Muscle of leg (tissue), 11 donors: ENCODE results near the gene FBXO41. TPM values are rescaled to one million over a fixed set of nuclear protein-coding genes. Genes with fewer than 3 reads are reported as not detected.

Experiments used
- DNase-seq: peaks from one replicate; pipeline ENCODE4 v3.0.0; 2013
- H3K27ac ChIP-seq: one replicate; pipeline ENCODE4 v1.5.1; 2013; ENCODE audit warnings: mild to moderate bottlenecking, low read length, control low read depth
- H3K27me3 ChIP-seq: one replicate; pipeline ENCODE4 v1.6.1; 2013; ENCODE audit warnings: low read length; ENCODE audit not compliant: control insufficient read depth, insufficient read depth
- H3K36me3 ChIP-seq: one replicate; pipeline ENCODE4 v1.6.1; 2013; ENCODE audit warnings: low read length; ENCODE audit not compliant: control insufficient read depth, insufficient read depth
- H3K4me1 ChIP-seq: one replicate; pipeline ENCODE4 v1.6.1; 2013; ENCODE audit warnings: low read length; ENCODE audit not compliant: control insufficient read depth, insufficient read depth
- H3K4me3 ChIP-seq: one replicate; pipeline ENCODE4 v1.5.1; 2013; ENCODE audit warnings: low read length, control low read depth
- H3K9me3 ChIP-seq: replicated peaks from 2 replicates; pipeline ENCODE4 v1.6.1; 2013; ENCODE audit warnings: low read depth, low read length; ENCODE audit not compliant: control insufficient read depth
- WGBS: methylation state at CpG from one replicate; pipeline ENCODE4 v1.1.5; 2013; ENCODE audit warnings: missing lambda C conversion rate; ENCODE audit not compliant: insufficient coverage; 5-methylcytosine and 5-hydroxymethylcytosine counted together
- polyA plus RNA-seq, 8 donors: library from polyadenylated mRNA; unstranded; fragments of 120-200 nt; gene quantifications; one replicate each; pipeline versions ENCODE4 v1.2.1 to v1.2.3, GENCODE V29; 2013; ENCODE audit warnings: inconsistent platforms in 1 of 8, low replicate concordance in 1 of 8; ENCODE audit not compliant: insufficient read length in 8 of 8, insufficient read depth in 1 of 8
- total RNA-seq: library from RNA; stranded (reverse); fragments of 120-200 nt; gene quantifications from one replicate; pipeline ENCODE4 v1.2.4, GENCODE V29; 2013

The FBXO41 gene
- total and polyA plus RNA-seq, 9 donors, result 0.09 to 0.40 (median 0.27) TPM

DNA sequence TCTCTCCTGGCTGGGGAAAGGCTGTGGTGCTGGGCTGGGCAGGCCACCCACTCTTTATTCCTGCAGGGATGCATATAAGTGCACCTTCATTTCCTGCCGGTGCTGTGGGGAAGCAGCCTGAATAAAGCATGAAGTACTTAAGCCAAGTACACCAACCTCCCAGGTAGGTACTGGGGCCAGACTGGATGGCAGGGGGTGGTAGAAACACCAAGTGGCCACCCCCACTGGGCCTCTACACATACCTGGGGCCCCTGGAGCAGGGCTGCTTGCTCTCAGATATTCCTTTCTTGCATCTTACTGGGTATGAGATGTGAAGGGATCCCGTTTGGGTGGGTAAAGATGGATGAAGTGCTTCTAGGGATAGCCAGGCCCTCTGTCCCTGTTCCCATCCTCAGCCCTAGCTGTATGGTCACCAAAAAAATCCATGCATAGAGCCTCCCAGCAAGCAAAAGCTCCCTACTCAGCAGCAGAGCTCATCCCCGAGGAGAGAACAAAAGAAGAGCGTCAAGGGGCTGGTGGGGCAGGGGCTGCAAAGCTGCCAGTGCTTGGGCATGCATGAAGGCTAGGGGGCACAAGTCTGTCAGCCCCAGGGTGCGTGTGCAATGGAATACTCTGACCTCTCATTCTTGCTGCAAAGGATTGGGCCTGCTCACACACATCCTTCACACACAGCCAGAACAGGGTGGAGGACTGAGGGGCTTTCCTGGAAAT is 28.2 kb downstream of the FBXO41 start:
- Histone ChIP-seq H3K4me1 (no peaks in the 10 kb centered on the region), H3K36me3 (peaks cover 44% of the 10 kb centered on the region), H3K9me3 (no peaks in the 10 kb centered on the region), H3K27me3 (peaks cover 2% of the 10 kb centered on the region), H3K4me3 (no peak overlapping the region), H3K27ac (no peak overlapping the region)
- no CpG with 5 or more reads among the region's 5 CpGs for WGBS
- no peak for DNase-seq

DNA sequence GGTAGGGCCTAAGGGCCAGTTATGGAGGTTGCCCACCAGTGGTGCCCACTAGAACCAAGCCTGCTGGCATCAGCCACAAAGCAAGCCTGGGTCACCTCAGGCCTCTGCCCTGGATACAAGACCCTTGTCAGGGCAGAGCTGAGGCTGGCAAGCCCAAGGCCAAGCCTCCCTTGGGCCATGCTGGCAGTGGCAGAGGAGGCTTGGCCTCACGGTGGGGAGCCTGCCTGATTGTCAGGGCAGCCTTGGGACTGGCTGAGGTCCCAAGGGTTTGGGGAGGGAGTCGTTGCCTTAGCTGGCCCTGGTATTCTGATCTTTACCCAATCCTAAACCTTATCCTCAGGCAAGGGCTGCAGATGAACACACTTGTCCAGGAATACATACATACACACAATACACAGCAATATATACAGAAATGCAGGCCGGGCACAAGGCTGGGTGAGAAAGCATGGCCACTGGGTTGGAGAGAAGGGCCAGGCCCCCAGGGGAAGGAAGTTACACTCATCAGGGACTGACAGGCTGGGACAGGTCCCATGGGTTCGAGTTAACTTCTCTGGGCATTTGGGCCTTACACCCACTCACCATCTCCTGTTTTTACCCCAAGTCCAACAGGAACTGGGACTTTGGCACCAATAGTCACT is 29.2 kb downstream of the FBXO41 start:
- Histone ChIP-seq H3K27ac (no peak overlapping the region), H3K9me3 (no peaks in the 10 kb centered on the region), H3K36me3 (peaks cover 53% of the 10 kb centered on the region), H3K4me1 (no peaks in the 10 kb centered on the region), H3K27me3 (no peaks in the 10 kb centered on the region), H3K4me3 (no peak overlapping the region)
- no peak for DNase-seq
- 17% methylated on average over 1 of the region's 4 CpGs for WGBS

DNA sequence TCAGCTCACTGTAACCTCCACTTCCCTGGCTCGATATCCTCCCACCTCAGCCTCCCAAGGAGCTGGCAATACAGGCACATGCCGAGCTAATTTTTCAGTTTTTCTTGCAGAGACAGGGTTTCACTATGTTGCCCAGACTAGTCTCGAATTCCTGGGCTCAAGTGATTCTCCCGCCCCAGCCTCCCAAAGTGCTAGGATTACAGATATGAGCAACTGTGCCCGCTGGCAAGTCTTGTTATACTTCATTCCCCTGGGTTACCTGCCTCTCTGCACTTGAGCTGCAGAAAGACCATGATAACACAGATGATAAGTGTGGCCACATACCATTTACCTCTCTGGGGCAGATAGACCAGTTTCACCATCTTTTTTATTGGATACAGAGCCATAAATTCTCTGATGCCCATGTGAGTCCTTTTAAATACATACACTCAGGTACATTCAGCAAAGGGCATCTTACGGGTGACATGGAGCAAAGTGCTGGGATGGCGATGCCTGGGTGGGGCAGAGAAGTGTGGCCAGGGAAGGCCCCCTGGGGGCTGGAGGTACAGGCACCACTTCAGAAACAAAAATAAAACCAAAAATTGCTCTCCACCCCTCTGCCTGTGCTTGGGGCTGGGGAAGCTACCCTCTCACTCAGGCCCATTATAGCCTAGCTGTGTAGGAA is 29.8 kb downstream of the FBXO41 start:
- Histone ChIP-seq H3K9me3 (no peaks in the 10 kb centered on the region), H3K27ac (no peak overlapping the region), H3K4me1 (no peaks in the 10 kb centered on the region), H3K4me3 (no peak overlapping the region), H3K36me3 (peaks cover 60% of the 10 kb centered on the region), H3K27me3 (no peaks in the 10 kb centered on the region)
- DNase-seq, result no peak
- WGBS, result 86% methylated on average over 5 of the region's 7 CpGs

DNA sequence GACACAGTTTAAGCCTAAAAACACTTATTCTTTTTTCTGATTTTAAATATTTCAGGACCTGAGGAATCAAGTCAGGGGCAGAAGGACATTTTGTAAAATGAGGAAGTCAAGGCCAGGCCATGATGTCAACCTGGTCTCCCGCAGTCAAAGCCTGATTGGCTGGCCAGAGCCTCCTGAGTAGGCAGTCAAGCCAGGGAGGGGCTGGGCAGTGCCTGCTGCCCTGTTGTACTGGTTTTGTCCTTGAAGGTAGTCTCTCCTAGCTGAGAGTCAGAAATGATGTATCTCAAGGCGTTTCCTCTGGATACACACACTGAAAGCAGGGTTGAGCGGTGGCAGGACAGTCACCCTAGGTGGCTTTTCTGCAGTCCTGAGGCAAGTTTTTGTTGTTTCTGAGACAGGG is 30.4 kb downstream of the FBXO41 start:
- no peaks in the 10 kb centered on the region for H3K27me3 ChIP-seq
- peaks cover 66% of the 10 kb centered on the region for H3K36me3 ChIP-seq
- no peak overlapping the region for H3K4me3 ChIP-seq
- H3K9me3 ChIP-seq, result no peaks in the 10 kb centered on the region
- H3K4me1 ChIP-seq, result no peaks in the 10 kb centered on the region
- 85% methylated on average over 2 of the region's 3 CpGs for WGBS
- no peak overlapping the region for H3K27ac ChIP-seq
- no peak for DNase-seq

DNA sequence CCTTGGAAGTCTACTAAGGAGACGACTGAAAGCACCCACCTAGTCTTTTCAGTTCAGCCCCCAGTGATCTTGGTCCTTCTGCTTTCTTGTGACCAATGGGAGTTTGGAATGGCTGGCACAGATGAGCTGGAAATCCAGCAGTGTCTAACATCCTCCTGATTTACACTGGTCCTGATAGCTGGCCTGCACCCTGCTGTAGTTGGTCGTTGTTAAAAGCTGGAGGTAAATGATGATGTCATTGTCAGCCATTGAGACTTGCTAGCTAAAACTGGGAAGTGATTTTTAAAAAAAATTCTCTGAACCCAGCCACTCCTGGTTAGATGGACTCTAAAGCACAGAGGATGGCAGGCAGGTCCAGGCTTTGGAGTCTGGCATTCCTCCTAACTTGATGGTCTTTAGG is 30.9 kb downstream of the FBXO41 start:
- H3K9me3 ChIP-seq, result no peaks in the 10 kb centered on the region
- no peaks in the 10 kb centered on the region for H3K27me3 ChIP-seq
- DNase-seq, result no peak
- H3K4me3 ChIP-seq, result no peak overlapping the region
- peaks cover 71% of the 10 kb centered on the region for H3K36me3 ChIP-seq
- H3K4me1 ChIP-seq, result no peaks in the 10 kb centered on the region
- no peak overlapping the region for H3K27ac ChIP-seq
- WGBS, result no CpG with 5 or more reads among the region's 2 CpGs

DNA sequence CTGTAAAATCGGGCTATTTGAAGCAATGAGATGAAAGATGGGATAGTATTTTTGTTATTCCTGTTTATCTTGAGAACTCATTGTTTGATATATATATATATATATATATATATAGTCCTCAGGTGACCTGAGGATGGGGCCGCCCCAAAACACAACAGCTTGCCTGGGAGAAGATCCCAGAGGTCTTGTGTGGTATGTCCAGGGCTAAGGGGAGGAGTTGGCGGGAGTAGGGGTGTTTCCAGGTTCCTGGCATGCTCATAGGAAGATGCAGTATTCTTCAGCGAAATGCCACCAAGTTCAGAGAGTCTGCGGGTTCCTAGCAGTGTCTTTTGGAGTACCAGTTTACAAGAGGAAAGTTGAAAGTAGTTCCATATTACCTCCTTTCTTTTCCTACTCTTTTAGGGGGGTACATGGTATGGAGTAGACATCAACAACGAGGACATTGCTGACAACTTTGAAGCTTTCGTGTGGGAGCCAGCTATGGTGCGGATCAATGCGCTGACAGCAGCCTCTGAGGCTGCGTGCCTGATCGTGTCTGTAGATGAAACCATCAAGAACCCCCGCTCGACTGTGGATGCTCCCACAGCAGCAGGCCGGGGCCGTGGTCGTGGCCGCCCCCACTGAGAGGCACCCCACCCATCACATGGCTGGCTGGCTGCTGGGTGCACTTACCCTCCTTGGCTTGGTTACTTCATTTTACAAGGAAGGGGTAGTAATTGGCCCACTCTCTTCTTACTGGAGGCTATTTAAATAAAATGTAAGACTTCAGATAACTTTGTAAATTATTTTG is 31.8 kb downstream of the FBXO41 start:
- H3K27me3 ChIP-seq, result no peaks in the 10 kb centered on the region
- DNase-seq, result no peak
- WGBS, result 91% methylated on average over 10 of the region's 17 CpGs
- no peaks in the 10 kb centered on the region for H3K9me3 ChIP-seq
- H3K4me3 ChIP-seq, result no peak overlapping the region
- no peaks in the 10 kb centered on the region for H3K4me1 ChIP-seq
- H3K36me3 ChIP-seq, result peaks cover 79% of the 10 kb centered on the region
- no peak overlapping the region for H3K27ac ChIP-seq

DNA sequence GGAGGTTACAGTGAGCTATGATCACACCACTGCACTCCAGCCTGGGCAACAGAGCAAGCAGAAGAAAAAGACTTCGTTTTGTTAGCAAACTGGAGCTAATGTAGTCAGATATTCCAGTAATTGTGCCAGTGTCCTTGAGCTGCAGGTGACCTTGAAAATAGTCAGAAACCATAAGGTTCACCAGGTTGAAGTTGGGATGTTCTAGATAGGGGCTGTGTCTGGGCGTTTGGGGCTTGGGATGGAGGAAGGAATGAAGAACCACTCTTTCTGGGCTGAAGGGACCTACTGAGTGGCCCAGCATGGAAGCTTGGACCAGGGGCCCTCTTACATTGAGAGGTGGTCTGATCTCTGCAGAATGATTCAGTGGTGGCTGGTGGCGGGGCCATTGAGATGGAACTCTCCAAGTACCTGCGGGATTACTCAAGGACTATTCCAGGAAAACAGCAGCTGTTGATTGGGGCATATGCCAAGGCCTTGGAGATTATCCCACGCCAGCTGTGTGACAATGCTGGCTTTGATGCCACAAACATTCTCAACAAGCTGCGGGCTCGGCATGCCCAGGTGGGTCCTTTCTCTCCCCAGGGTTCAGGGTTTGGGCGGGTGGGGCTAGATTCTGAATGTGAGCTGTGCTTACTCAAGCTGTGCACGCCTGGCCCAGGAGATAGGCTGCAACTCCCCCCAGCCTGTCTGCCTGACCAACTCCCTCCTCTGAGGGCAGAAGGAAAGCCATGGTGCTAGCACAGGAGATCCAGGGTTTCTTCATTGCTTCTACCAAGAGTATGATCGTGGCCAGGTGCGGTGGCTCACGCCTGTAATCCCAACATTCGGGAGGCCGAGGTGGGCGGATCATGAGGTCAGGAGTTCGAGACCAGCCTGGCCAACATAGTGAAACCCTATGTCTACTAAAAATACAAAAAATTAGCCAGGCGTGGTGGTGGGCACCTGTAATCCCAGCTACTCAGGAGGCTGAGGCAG is 33.1 kb downstream of the FBXO41 start:
- Histone ChIP-seq H3K4me1 (no peaks in the 10 kb centered on the region), H3K36me3 (peaks cover 89% of the 10 kb centered on the region), H3K9me3 (no peaks in the 10 kb centered on the region), H3K27me3 (no peaks in the 10 kb centered on the region), H3K27ac (no peak overlapping the region), H3K4me3 (no peak overlapping the region)
- WGBS, result 87% methylated on average over 12 of the region's 17 CpGs
- no peak for DNase-seq

DNA sequence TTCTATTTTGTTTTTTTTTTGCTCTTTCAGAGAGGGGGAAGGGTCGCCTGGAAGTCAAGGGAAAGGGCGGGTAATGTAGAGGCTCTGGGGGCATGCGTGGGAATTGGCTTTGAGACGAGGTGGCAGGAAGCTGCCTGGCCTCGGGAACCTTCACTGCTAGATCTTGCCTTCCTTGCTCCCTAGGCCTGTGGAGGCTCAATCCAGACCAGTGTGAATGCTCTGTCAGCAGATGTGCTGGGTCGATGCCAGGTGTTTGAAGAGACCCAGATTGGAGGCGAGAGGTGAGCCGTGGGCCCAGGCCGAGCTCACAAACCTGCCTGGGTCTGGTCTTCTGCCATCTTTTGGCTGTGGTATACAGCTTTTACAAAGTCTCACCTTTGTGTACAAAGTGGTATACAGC is 34.6 kb downstream of the FBXO41 start:
- no peaks in the 10 kb centered on the region for H3K9me3 ChIP-seq
- H3K4me3 ChIP-seq, result no peak overlapping the region
- no peak overlapping the region for H3K27ac ChIP-seq
- peaks cover 94% of the 10 kb centered on the region for H3K36me3 ChIP-seq
- 86% methylated on average over 6 of the region's 9 CpGs for WGBS
- no peaks in the 10 kb centered on the region for H3K27me3 ChIP-seq
- no peaks in the 10 kb centered on the region for H3K4me1 ChIP-seq
- DNase-seq, result no peak

DNA sequence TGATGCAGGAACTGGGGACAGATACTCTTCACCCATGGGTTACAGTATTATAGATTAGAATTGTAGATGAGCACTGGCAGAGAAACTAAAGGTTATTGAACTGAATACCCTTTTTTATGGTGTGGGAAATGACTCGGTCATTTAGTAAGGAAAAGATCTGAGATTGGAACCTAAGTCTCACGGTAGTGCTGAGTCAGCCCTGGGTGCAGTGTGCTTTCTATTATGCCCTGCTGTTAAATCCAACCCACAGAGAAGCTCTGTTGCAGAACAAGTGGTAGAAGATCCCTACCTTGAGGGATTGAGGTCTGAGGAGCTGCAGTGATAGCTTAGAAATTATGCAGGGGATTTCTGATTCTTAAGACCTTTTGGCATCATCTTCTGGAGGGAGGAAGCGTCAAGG is 37.4 kb downstream of the FBXO41 start:
- Histone ChIP-seq H3K36me3 (peaks cover 89% of the 10 kb centered on the region), H3K4me1 (no peaks in the 10 kb centered on the region), H3K9me3 (no peaks in the 10 kb centered on the region), H3K27ac (no peak overlapping the region), H3K27me3 (no peaks in the 10 kb centered on the region), H3K4me3 (no peak overlapping the region)
- 77% methylated on average over 3 of the region's 3 CpGs for WGBS
- no peak for DNase-seq
